Kidney epithelial cell (primary cell): Measurements from ENCODE around the gene COL16A1. TPM values are rescaled to one million over a fixed set of nuclear protein-coding genes. Genes with fewer than 3 reads are reported as not detected.

Experiments used
- DNase-seq: peaks from one replicate; pipeline ENCODE4 v3.0.0-alpha.2; 2010; ENCODE audit warnings: low read depth
- H3K27me3 ChIP-seq: 2 replicates; pipeline ENCODE4 v1.6.0; 2011; ENCODE audit warnings: low read length; ENCODE audit not compliant: control insufficient read depth, insufficient read depth
- H3K36me3 ChIP-seq: 2 replicates; pipeline ENCODE4 v1.5.1; 2011; ENCODE audit warnings: low read length; ENCODE audit not compliant: control insufficient read depth, insufficient read depth
- H3K4me3 ChIP-seq: 2 replicates; pipeline ENCODE4 v1.5.1; 2011; ENCODE audit warnings: low read depth, mild to moderate bottlenecking, control low read depth, low read length
- total RNA-seq: library from RNA; depleted of rRNA; stranded (reverse); fragments of >200 nt; gene quantifications from 2 replicates; pipeline ENCODE4 v1.2.3, GENCODE V29; 2015
- TF ChIP-seq, protein P1 (sequence below): IDR thresholded peaks from 2 replicates; pipeline ENCODE4 v1.5.1; 2011; ENCODE audit warnings: mild to moderate bottlenecking, moderate library complexity, low read length, control low read depth, inconsistent platforms; ENCODE audit not compliant: insufficient read depth, poor library complexity, severe bottlenecking

The COL16A1 gene
- total RNA-seq, 1 donor from 2014 or later: 9.2 TPM

DNA sequence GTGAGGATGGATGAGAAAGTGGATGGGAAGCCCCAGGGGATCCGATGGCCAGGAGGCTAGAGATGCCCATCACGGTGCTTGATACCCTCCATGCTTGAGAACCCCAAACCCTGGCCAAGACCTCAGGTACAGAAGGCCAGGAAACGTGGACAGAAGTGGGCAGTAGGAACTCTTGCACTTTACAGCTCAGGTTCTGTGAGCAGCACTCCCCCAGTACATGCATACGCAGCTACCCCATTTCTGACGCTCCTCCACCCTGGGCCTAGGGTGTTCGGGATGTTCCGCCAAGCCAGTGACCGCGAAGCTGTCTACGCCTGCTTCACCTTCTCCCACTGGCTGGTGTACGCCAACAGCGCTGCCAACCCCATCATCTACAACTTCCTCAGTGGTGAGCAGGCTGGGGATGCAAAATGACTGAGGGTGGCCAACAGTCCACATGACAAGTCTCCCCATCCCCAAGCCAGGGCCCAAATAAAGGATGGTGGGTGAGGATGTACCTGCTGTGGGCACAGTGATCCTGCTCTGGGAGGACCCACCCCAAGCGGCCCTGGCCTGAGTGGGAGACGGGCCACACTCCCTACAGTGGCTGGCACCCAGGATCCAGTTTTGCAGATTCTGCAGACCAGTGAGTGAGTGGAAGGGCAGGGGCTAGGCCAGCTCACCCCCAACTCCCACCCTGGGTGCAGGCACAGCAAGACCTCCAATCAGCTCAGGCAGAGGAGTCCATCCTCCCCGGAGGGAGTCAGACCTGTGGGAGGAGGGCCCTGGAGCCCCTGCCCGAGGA lies 78.9 kb downstream of the COL16A1 start:
- DNase-seq: no peak
- TF ChIP-seq, protein P1, sequence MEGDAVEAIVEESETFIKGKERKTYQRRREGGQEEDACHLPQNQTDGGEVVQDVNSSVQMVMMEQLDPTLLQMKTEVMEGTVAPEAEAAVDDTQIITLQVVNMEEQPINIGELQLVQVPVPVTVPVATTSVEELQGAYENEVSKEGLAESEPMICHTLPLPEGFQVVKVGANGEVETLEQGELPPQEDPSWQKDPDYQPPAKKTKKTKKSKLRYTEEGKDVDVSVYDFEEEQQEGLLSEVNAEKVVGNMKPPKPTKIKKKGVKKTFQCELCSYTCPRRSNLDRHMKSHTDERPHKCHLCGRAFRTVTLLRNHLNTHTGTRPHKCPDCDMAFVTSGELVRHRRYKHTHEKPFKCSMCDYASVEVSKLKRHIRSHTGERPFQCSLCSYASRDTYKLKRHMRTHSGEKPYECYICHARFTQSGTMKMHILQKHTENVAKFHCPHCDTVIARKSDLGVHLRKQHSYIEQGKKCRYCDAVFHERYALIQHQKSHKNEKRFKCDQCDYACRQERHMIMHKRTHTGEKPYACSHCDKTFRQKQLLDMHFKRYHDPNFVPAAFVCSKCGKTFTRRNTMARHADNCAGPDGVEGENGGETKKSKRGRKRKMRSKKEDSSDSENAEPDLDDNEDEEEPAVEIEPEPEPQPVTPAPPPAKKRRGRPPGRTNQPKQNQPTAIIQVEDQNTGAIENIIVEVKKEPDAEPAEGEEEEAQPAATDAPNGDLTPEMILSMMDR: no peak
- Histone ChIP-seq H3K36me3 (peaks cover 3% of the 10 kb centered on the region), H3K27me3 (no peaks in the 10 kb centered on the region), H3K4me3 (no peak overlapping the region)

DNA sequence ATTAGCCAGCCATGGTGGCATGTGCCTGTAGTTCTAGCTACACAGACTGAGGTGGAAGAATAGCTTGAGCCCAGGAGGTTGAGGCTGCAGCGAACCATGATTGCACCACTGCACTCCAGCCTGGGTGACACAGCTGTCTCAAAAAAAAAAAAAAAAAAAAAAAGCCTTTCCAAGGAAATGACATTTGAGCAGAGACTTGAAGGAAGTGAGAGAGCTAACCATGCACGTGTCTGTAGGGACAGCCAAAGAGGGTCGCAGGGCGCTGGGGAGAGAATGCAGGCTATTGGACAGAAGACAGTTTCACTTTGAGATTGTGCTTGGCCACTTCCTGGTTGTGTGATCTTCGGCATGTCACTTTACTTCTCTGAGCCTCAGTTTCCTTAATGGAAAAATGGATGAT lies 79.5 kb downstream of the COL16A1 start:
- H3K36me3 ChIP-seq: peaks cover 2% of the 10 kb centered on the region
- DNase-seq: no peak
- H3K27me3 ChIP-seq: peaks cover 2% of the 10 kb centered on the region
- H3K4me3 ChIP-seq: no peak overlapping the region
- TF ChIP-seq, protein P1: no peak

DNA sequence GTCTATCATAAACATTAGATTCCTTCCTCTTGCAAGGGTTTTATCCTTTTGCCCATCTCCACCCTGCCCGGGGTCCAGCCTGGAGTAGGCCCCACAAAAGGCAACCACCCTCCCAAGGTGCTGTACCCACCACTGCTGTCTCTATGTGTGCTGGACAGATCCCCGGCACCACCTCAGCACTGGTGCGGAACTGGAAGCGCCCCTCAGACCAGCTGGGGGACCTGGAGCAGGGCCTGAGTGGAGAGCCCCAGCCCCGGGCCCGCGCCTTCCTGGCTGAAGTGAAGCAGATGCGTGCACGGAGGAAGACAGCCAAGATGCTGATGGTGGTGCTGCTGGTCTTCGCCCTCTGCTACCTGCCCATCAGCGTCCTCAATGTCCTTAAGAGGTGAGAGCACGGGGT lies 80.5 kb downstream of the COL16A1 start:
- Histone ChIP-seq H3K4me3 (no peak overlapping the region), H3K27me3 (peaks cover 10% of the 10 kb centered on the region), H3K36me3 (peaks cover 2% of the 10 kb centered on the region)
- no peak for DNase-seq
- TF ChIP-seq, protein P1: no peak

DNA sequence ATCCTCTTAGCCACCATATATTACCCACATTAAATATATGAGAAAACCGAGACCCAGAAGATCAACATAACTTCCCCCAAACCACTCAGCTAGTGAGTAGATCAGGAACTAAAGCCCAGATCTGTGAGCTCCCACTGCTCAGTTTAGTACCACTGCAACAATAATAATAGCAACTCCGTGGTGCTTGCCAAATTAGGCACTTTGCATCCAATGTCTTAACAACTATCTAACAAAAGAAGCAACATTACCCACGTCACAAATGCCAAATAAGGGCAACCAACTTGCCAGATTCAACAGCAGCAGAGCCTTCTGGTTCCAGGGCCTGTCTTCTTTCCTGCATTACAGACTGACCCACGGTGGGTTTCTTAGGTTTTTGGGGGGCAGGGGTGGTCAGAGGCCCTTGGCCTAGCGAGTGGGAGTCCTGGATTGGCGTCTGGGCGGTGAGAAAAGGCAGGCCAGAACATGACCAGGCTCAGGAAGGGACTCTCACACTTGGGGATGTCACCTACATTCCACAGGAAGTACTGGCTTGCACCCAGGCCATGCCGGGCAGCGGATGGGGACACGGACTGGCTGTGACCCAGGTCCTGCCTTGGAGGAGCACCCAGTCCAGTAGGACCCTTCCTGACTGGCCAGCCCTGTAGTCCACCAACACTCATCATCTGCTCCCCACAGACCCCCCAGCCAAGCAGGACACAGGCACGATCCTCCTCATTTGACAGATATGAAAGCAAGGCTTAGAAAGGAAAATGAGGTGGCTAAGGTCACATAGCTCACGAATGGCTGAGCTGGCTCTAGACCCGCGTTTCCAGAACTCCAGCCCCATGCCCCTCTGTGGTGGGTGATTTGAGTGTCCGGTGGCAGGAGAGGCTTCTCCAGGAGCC lies 81.7 kb downstream of the COL16A1 start:
- Histone ChIP-seq H3K36me3 (no peaks in the 10 kb centered on the region), H3K4me3 (no peak overlapping the region), H3K27me3 (peaks cover 21% of the 10 kb centered on the region)
- TF ChIP-seq, protein P1: no peak
- DNase-seq: no peak

DNA sequence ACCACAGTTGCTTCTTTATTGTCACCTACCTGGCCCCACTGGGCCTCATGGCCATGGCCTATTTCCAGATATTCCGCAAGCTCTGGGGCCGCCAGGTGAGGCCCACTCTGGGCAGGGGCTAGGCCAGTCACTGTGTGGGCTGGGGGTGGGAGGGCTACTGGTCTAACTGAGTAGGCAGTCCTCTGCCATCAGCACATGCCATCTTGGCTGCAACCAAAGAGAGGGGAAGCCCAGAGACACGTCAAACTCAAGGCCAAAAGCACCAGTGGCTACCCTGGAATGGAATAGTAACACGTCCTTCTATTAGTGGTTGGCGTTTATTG lies 82.4 kb downstream of the COL16A1 start:
- TF ChIP-seq, protein P1: no peak
- no peak for DNase-seq
- H3K36me3 ChIP-seq: no peaks in the 10 kb centered on the region
- H3K27me3 ChIP-seq: peaks cover 25% of the 10 kb centered on the region
- H3K4me3 ChIP-seq: no peak overlapping the region
